Neural cell (in vitro differentiated cells): ENCODE measurements around the gene DNAH17. TPM values are rescaled to one million over a fixed set of nuclear protein-coding genes. Genes with fewer than 3 reads are reported as not detected.

Experiments used
- H2AFZ ChIP-seq: fragments of 200-600, 300-800 bp; sonication (generic), shearing (Covaris generic); 2 replicates; pipeline ENCODE4 v1.6.0; 2014; ENCODE audit warnings: low read depth, mild to moderate bottlenecking, antibody characterized with exemption, low read length, moderate library complexity
- H3F3A ChIP-seq: fragments of 200-600 bp; shearing (Covaris generic); 2 replicates; pipeline ENCODE4 v1.6.1; 2016; ENCODE audit warnings: mild to moderate bottlenecking, moderate library complexity, mixed read lengths, antibody characterized with exemption, low read length; ENCODE audit not compliant: insufficient read depth, poor library complexity, severe bottlenecking
- H3K27ac ChIP-seq: fragments of 200-600, 300-800 bp; sonication (generic), shearing (Covaris generic); 2 replicates; pipeline ENCODE4 v1.5.1; 2014; ENCODE audit warnings: mild to moderate bottlenecking, low read length, moderate library complexity
- H3K27me3 ChIP-seq: fragments of 300-800, 200-600 bp; sonication (generic), shearing (Covaris generic); 2 replicates; pipeline ENCODE4 v1.6.0; 2014; ENCODE audit warnings: mild to moderate bottlenecking, low read depth, low read length, moderate library complexity; ENCODE audit not compliant: insufficient read depth
- H3K36me3 ChIP-seq: fragments of 300-800, 200-600 bp; sonication (generic), shearing (Covaris generic); 2 replicates; pipeline ENCODE4 v1.5.1; 2014; ENCODE audit warnings: mild to moderate bottlenecking, antibody characterized with exemption, low read length, moderate library complexity; ENCODE audit not compliant: insufficient read depth
- H3K4me2 ChIP-seq: fragments of 300-800, 200-600 bp; sonication (generic), shearing (Covaris generic); 2 replicates; pipeline ENCODE4 v1.6.0; 2014; ENCODE audit warnings: mild to moderate bottlenecking, low read length
- H3K4me3 ChIP-seq: fragments of 300-800, 200-600 bp; sonication (generic), shearing (Covaris generic); 2 replicates; pipeline ENCODE4 v1.5.1; 2014; ENCODE audit warnings: mild to moderate bottlenecking, low read length, moderate library complexity
- H3K79me2 ChIP-seq: fragments of 200-600 bp; shearing (Covaris generic); replicated peaks from 2 replicates; pipeline ENCODE4 v1.6.0; 2014; ENCODE audit warnings: mild to moderate bottlenecking, low read length, moderate library complexity; ENCODE audit not compliant: insufficient read depth
- H3K9ac ChIP-seq: fragments of 300-800, 200-600 bp; sonication (generic), shearing (Covaris generic); 2 replicates; pipeline ENCODE4 v1.6.1; 2016; ENCODE audit warnings: mild to moderate bottlenecking, low read length, mixed read lengths
- H3K9me2 ChIP-seq: fragments of 200-600 bp; shearing (Covaris generic); 2 replicates; pipeline ENCODE4 v1.6.1; 2016; ENCODE audit warnings: mild to moderate bottlenecking, low read length, mixed read lengths; ENCODE audit not compliant: insufficient read depth
- H3K9me3 ChIP-seq: fragments of 200-600, 300-800 bp; sonication (generic), shearing (Covaris generic); 2 replicates; pipeline ENCODE4 v1.6.1; 2016; ENCODE audit warnings: mild to moderate bottlenecking, mixed run types, low read length, moderate library complexity, mixed read lengths
- H4K20me1 ChIP-seq: fragments of 200-600 bp; shearing (Covaris generic); 2 replicates; pipeline ENCODE4 v1.6.1; 2016; ENCODE audit warnings: mild to moderate bottlenecking, mixed run types; ENCODE audit not compliant: insufficient read depth
- CTCF ChIP-seq: fragments of 450-650 bp; IDR thresholded peaks from 2 replicates; pipeline ENCODE4 v1.5.1; 2014; ENCODE audit warnings: antibody characterized with exemption, mild to moderate bottlenecking, moderate library complexity; ENCODE audit not compliant: poor library complexity, severe bottlenecking
- EP300 ChIP-seq: fragments of 450-650 bp; conservative IDR thresholded peaks from 2 replicates; pipeline ENCODE4 v1.6.1; 2014; ENCODE audit warnings: antibody characterized with exemption, mild to moderate bottlenecking, moderate library complexity; ENCODE audit not compliant: poor library complexity, severe bottlenecking
- EZH2 ChIP-seq: fragments of 200-600, 300-800 bp; shearing (Covaris generic), sonication (generic); IDR thresholded peaks from 2 replicates; pipeline ENCODE4 v1.6.1; 2014; ENCODE audit warnings: antibody characterized with exemption, low read length, borderline replicate concordance, mild to moderate bottlenecking; ENCODE audit not compliant: insufficient read depth, poor library complexity, severe bottlenecking
- MXI1 ChIP-seq: fragments of 450-650 bp; conservative IDR thresholded peaks from 2 replicates; pipeline ENCODE4 v1.6.1; 2014; ENCODE audit warnings: antibody characterized with exemption, mild to moderate bottlenecking; ENCODE audit not compliant: poor library complexity, severe bottlenecking
- POLR2AphosphoS5 ChIP-seq: IDR thresholded peaks from 2 replicates; pipeline ENCODE4 v1.6.1; 2012
- RAD21 ChIP-seq: fragments of 450-650 bp; conservative IDR thresholded peaks from 2 replicates; pipeline ENCODE4 v1.6.1; 2014; ENCODE audit warnings: antibody characterized with exemption, mild to moderate bottlenecking, moderate library complexity
- REST ChIP-seq: IDR thresholded peaks from 2 replicates; pipeline ENCODE4 v1.6.1; 2012; ENCODE audit warnings: borderline replicate concordance
- SMC3 ChIP-seq: fragments of 450-650 bp; conservative IDR thresholded peaks from 2 replicates; pipeline ENCODE4 v1.6.1; 2014; ENCODE audit warnings: antibody characterized with exemption, mild to moderate bottlenecking, moderate library complexity; ENCODE audit not compliant: poor library complexity
- TAF1 ChIP-seq: IDR thresholded peaks from 2 replicates; pipeline ENCODE4 v1.6.1; 2012; ENCODE audit warnings: low read depth
- polyA plus RNA-seq: library from polyadenylated mRNA; depleted of rRNA; stranded (reverse); fragments of >200 nt; gene quantifications from 2 replicates; pipeline ENCODE4 v1.2.3, GENCODE V29; 2014

Gene DNAH17
- polyA plus RNA-seq, 1 donor from 2014 or later, result not detected

GRCh38 chr17:78512976-78513375 lies 64.2 kb downstream of the DNAH17 start:
- Histone ChIP-seq H3K4me3 (no peak overlapping the region), H3K9ac (no peak overlapping the region), H3K36me3 (no peaks in the 10 kb centered on the region), H3K27me3 (no peaks in the 10 kb centered on the region), H3F3A (no peaks in the 10 kb centered on the region), H3K79me2 (no peaks in the 10 kb centered on the region), H3K4me2 (no peak overlapping the region), H3K27ac (no peak overlapping the region), H3K9me2 (no peaks in the 10 kb centered on the region), H4K20me1 (no peaks in the 10 kb centered on the region), H3K9me3 (no peaks in the 10 kb centered on the region), H2AFZ (no peak overlapping the region)
- no peak for TF ChIP-seq TAF1
- no peak for TF ChIP-seq SMC3
- no peak for TF ChIP-seq REST
- TF ChIP-seq EP300, result no peak
- no peak for TF ChIP-seq POLR2AphosphoS5
- no peak for TF ChIP-seq RAD21
- TF ChIP-seq MXI1, result no peak
- TF ChIP-seq EZH2, result no peak
- no peak for TF ChIP-seq CTCF

GRCh38 chr17:78510141-78511075 lies 66.8 kb downstream of the DNAH17 start:
- Histone ChIP-seq H3K36me3 (no peaks in the 10 kb centered on the region), H4K20me1 (no peaks in the 10 kb centered on the region), H3K4me3 (no peak overlapping the region), H2AFZ (no peak overlapping the region), H3K27me3 (no peaks in the 10 kb centered on the region), H3K9me3 (no peaks in the 10 kb centered on the region), H3K9me2 (no peaks in the 10 kb centered on the region), H3K9ac (no peak overlapping the region), H3K79me2 (no peaks in the 10 kb centered on the region), H3F3A (no peaks in the 10 kb centered on the region), H3K4me2 (no peak overlapping the region), H3K27ac (no peak overlapping the region)
- TF ChIP-seq RAD21 (no peak), EZH2 (no peak), REST (no peak), CTCF (no peak), TAF1 (no peak), MXI1 (no peak), POLR2AphosphoS5 (no peak), EP300 (no peak), SMC3 (no peak)
